K562 (cell line): ENCODE data around the gene SNX15. TPM values are rescaled to one million over a fixed set of nuclear protein-coding genes. Genes with fewer than 3 reads are reported as not detected.

ENCODE experiments used
- DACH1 ChIP-seq: fragments of 450-650 bp; IDR thresholded peaks from 2 replicates; pipeline ENCODE4 v1.6.1; 2018; ENCODE audit not compliant: partially characterized antibody
- DDX20 ChIP-seq: fragments of 450-650 bp; IDR thresholded peaks from 2 replicates; pipeline ENCODE4 v1.6.1; 2016; ENCODE audit warnings: missing genetic modification characterization, low read depth, mild to moderate bottlenecking, missing compliant biosample characterization, moderate library complexity
- DIDO1 ChIP-seq: fragments of 450-650 bp; IDR thresholded peaks from 2 replicates; pipeline ENCODE4 v1.6.1; 2016; ENCODE audit warnings: low read depth, missing biosample characterization, missing genetic modification characterization
- DPF2 ChIP-seq: fragments of 450-650 bp; IDR thresholded peaks from 2 replicates; pipeline ENCODE4 v1.6.1; 2016
- FOXJ2 ChIP-seq: fragments of 200-800 bp; sonication (Bioruptor generic); IDR thresholded peaks from 2 replicates; pipeline ENCODE4 v1.6.1; 2016; ENCODE audit warnings: missing genetic modification characterization, missing compliant biosample characterization
- FOXK2 ChIP-seq, 2 experiments: fragments of 450-650 bp; IDR thresholded peaks in 1 of 2; conservative IDR thresholded peaks in 1 of 2; 2 replicates each; pipeline ENCODE4 v1.6.1; 2016; ENCODE audit warnings: low read depth in 2 of 2, mild to moderate bottlenecking in 1 of 2
- HEY1 ChIP-seq: fragments of 250-450 bp; sonication (Bioruptor Pico); IDR thresholded peaks from 2 replicates; pipeline ENCODE4 v1.5.0; 2020; ENCODE audit warnings: mild to moderate bottlenecking, moderate library complexity, borderline replicate concordance
- LEF1 ChIP-seq: fragments of 450-650 bp; IDR thresholded peaks from 2 replicates; pipeline ENCODE4 v1.6.1; 2016; ENCODE audit warnings: mild to moderate bottlenecking
- MXI1 ChIP-seq: IDR thresholded peaks from 2 replicates; pipeline ENCODE4 v1.6.1; 2011; ENCODE audit warnings: low read depth, mild to moderate bottlenecking, improper control_type of control experiment, low read length
- NR2C2 ChIP-seq, 2 experiments: fragments of 200-800 bp in 1 of 2; sonication (Bioruptor generic) in 1 of 2; sonication (generic) in 1 of 2; formaldehyde crosslinking in 1 of 2; IDR thresholded peaks; 2 replicates each; pipeline versions ENCODE4 v1.6.1 to v1.8.0; 2016 to 2022; ENCODE audit warnings: mild to moderate bottlenecking in 1 of 2, missing compliant biosample characterization in 1 of 2, missing genetic modification characterization in 1 of 2, missing genetic modification reagents in 1 of 2
- POLR2G ChIP-seq: fragments of 200-400 bp; formaldehyde crosslinking; IDR thresholded peaks from 2 replicates; pipeline ENCODE4 v1.6.1; 2017; ENCODE audit warnings: low read depth, mild to moderate bottlenecking, antibody characterized with exemption, low read length, moderate library complexity
- POLR3G ChIP-seq: IDR thresholded peaks from 2 replicates; pipeline ENCODE4 v1.6.1; 2011; ENCODE audit not compliant: insufficient read length, insufficient replicate concordance; ENCODE audit errors: extremely low read depth
- RB1 ChIP-seq: fragments of 450-650 bp; IDR thresholded peaks from 2 replicates; pipeline ENCODE4 v1.6.1; 2017; ENCODE audit warnings: low read depth, mild to moderate bottlenecking
- RBFOX2 ChIP-seq: fragments of 200-400 bp; formaldehyde crosslinking; IDR thresholded peaks from 2 replicates; pipeline ENCODE4 v1.6.1; 2017; ENCODE audit warnings: low read depth, mild to moderate bottlenecking, low read length, moderate library complexity
- RCOR1 ChIP-seq, 2 experiments: IDR thresholded peaks; 2 replicates each; pipeline ENCODE4 v1.6.1; 2012; ENCODE audit warnings: low read depth in 2 of 2, low read length in 2 of 2, borderline replicate concordance in 1 of 2, improper control_type of control experiment in 1 of 2
- SMARCE1 ChIP-seq: fragments of 450-650 bp; IDR thresholded peaks from 2 replicates; pipeline ENCODE4 v1.7.1; 2016; ENCODE audit warnings: mild to moderate bottlenecking
- SUPT5H ChIP-seq: fragments of 450-650 bp; IDR thresholded peaks from 2 replicates; pipeline ENCODE4 v1.6.1; 2016
- TOE1 ChIP-seq, 2 experiments: fragments of 450-650 bp in 1 of 2; sonication (generic) in 1 of 2; formaldehyde crosslinking in 1 of 2; IDR thresholded peaks; 2 replicates each; pipeline versions ENCODE4 v1.7.1 to v1.8.0; 2016 to 2022; ENCODE audit warnings: borderline replicate concordance in 2 of 2, mild to moderate bottlenecking in 2 of 2, antibody characterized with exemption in 1 of 2, inconsistent platforms in 1 of 2, low read depth in 1 of 2, missing genetic modification reagents in 1 of 2, moderate library complexity in 1 of 2
- ZBED1 ChIP-seq: IDR thresholded peaks from 2 replicates; pipeline ENCODE4 v1.6.1; 2014
- ZNF133 ChIP-seq: fragments of 250-450 bp; sonication (Bioruptor Pico); IDR thresholded peaks from 2 replicates; pipeline ENCODE4 v1.4.0; 2020; ENCODE audit warnings: mild to moderate bottlenecking
- ZNF592 ChIP-seq: fragments of 450-650 bp; IDR thresholded peaks from 2 replicates; pipeline ENCODE4 v1.6.1; 2017; ENCODE audit warnings: antibody characterized with exemption, mild to moderate bottlenecking
- ZNF717 ChIP-seq: fragments of 250-450 bp; sonication (Bioruptor Pico); IDR thresholded peaks from 2 replicates; pipeline ENCODE4 v1.5.0; 2021
- polyA plus RNA-seq, 8 experiments: library from polyadenylated mRNA; depleted of rRNA in 4 of 8; stranded (reverse) in 5 of 8; unstranded in 3 of 8; fragments of >200 nt; fragmentation: Nextera tagmentation in 2 of 8; fragmentation: Illumina TruSeq in 1 of 8; extraction: Ambion mirVana in 2 of 8; extraction: Trizol in 1 of 8; gene quantifications; 2 replicates each; pipeline versions ENCODE4 v1.2.1 to v1.2.3, GENCODE V29; 2011 to 2014; ENCODE audit warnings: inconsistent platforms in 1 of 8, missing spikeins in 1 of 8
- total RNA-seq, 7 experiments: library from RNA; depleted of rRNA in 6 of 7; stranded (reverse); fragments of >200 nt in 6 of 7; fragmentation: Illumina TruSeq in 2 of 7; extraction: Trizol in 2 of 7; gene quantifications; 2 replicates each; pipeline versions ENCODE4 v1.2.1 to v1.2.3, GENCODE V29; 2011 to 2021; ENCODE audit warnings: low replicate concordance in 1 of 7
- TF ChIP-seq, protein P1 (sequence below), 2 experiments: IDR thresholded peaks; 2 replicates each; pipeline ENCODE4 v1.6.1; 2012; ENCODE audit warnings: improper control_type of control experiment in 2 of 2, low read depth in 2 of 2, low read length in 2 of 2, borderline replicate concordance in 1 of 2

The SNX15 gene
- total and polyA plus RNA-seq, 9 of the 15 experiments (the other 6 are each of a cell fraction or from before 2014, with no cell fraction given): 1.8 to 27.8 (median 15.2) TPM

DNA sequence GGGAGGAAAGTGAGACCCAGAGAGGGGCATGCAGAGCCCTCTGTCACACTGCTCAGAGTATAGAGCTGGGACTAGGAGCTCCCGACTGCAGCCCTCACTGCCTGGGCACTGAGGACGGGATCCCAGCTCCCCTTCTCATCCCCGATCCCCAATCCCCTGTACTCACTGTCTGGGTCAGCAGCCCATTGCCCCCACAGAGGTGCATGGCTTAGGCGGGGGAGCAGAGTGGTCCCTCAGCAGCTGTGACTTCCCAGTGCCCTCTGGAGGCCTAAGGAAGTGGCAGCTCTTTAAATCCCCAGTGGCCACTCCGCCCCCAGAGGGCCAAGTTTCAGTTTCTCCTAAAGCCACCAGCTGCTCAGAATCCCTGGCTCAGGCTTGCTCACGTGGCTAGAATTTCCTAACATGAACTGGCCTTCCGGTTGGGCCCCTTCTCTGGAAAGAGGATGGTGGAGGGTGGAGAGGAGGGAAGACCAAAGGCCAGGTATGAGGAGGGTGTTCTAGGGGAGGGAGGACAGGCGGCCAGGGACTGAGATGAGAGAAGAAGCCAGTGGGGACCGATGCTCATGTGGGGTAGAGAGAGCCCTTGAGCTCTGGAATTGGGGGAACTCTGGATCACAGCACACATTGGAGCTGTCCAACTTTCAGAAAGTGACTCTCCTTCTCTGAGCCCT is 30.4 kb upstream of the SNX15 start, which contains the start of gene BATF2 (continued):
- TF ChIP-seq TOE1 (IDR thresholded peaks at IDR 0.05; ENCODE audit: borderline replicate concordance) (peak; percentile 58), TOE1 (CRISPR knock-in tag; IDR thresholded peaks at IDR 0.05; ENCODE audit: borderline replicate concordance, low read depth) (no peak), ZBED1 (no peak), RB1 (peak; percentile 66; the same call in 1 of the 2 replicates), ZNF133 (CRISPR knock-in tag) (no peak), LEF1 (0 out of 2 replicates have a peak, but pooled peaks have one; percentile 50), FOXK2 (conservative IDR thresholded peaks at IDR 0.05 in 1 of 2, IDR thresholded peaks at IDR 0.05 in 1 of 2; ENCODE audit: low read depth in 2 of 2) (no peak; a peak in 1 of 4 replicates), MXI1 (peak; percentile 58; the same call in 1 of the 2 replicates), SUPT5H (peak; percentile 48; the same call in 1 of the 2 replicates), DIDO1 (tag) (peak; percentile 61; the same call in 1 of the 2 replicates), RBFOX2 (peak; percentile 74), NR2C2 (CRISPR knock-in tag; IDR thresholded peaks at IDR 0.05) (no peak), NR2C2 (tag; IDR thresholded peaks at IDR 0.05) (peak; percentile 73), HEY1 (CRISPR knock-in tag) (peak; percentile 79; the same call in 1 of the 2 replicates), POLR2G (peak; percentile 76), ZNF592 (peak; percentile 87), DACH1 (peak; percentile 78), DDX20 (no peak), SMARCE1 (0 out of 2 replicates have a peak, but pooled peaks have one; percentile 36), FOXJ2 (tag) (no peak), DPF2 (peak; percentile 39), POLR3G (no peak), RCOR1 (IDR thresholded peaks at IDR 0.05; ENCODE audit: borderline replicate concordance in 1 of 2, low read depth in 2 of 2, low read length in 2 of 2) (no peak), ZNF717 (CRISPR knock-in tag) (no peak)
- TF ChIP-seq, protein P1, sequence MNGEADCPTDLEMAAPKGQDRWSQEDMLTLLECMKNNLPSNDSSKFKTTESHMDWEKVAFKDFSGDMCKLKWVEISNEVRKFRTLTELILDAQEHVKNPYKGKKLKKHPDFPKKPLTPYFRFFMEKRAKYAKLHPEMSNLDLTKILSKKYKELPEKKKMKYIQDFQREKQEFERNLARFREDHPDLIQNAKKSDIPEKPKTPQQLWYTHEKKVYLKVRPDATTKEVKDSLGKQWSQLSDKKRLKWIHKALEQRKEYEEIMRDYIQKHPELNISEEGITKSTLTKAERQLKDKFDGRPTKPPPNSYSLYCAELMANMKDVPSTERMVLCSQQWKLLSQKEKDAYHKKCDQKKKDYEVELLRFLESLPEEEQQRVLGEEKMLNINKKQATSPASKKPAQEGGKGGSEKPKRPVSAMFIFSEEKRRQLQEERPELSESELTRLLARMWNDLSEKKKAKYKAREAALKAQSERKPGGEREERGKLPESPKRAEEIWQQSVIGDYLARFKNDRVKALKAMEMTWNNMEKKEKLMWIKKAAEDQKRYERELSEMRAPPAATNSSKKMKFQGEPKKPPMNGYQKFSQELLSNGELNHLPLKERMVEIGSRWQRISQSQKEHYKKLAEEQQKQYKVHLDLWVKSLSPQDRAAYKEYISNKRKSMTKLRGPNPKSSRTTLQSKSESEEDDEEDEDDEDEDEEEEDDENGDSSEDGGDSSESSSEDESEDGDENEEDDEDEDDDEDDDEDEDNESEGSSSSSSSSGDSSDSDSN (IDR thresholded peaks at IDR 0.05; ENCODE audit: borderline replicate concordance in 1 of 2, low read depth in 2 of 2, low read length in 2 of 2): no peak
